ENCODE measurements around the gene HNRNPUL1. TPM values are rescaled to one million over a fixed set of nuclear protein-coding genes. Genes with fewer than 3 reads are reported as not detected.
A peak's percentile ranks its signal among the peaks of the same experiment; 100 is the strongest.
"Not testable (repeated sequence)": the region's sequence is repeated elsewhere in the genome, so short reads cannot be mapped to it uniquely, and the experiment has no call there.

The HNRNPUL1 gene
- total RNA-seq, 1 experiment from 2014 or later = 137 TPM

DNA sequence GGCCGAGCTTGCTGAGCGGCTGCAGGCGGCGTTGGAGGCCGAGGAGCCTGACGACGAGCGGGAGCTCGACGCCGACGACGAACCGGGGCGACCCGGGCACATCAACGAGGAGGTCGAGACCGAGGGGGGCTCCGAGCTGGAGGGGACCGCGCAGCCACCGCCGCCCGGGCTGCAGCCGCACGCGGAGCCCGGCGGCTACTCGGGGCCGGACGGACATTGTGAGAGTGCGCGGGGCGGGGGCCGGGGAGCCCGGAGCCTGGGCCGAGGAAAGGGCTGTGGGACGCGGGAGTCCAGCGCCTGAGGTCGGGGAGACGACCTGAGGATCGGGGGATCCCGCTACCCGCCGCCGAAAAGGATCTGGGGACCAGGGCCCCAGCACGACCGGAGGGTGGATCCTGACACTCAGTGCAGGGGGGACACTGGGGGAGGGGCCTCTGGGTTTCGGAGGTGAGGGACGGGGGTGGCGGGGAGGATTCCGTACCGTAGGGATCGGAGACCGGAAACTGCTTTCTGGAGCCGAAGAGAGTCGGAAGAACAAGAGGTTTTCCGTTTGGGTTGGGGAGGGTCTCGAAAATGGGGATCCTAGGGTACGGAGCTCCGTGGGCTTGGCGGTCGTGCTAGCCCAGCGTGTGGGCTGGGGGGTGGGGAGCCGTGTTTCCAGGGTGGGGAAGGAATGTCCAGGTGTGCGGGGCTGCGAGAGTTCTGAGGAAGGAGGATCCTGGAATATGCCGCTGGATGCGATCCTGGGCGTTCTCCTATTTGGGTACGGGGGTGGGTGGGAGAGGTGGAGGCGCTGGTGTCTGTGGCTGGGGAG, 616 bp downstream of the HNRNPUL1 start:
- no peak for DNase-seq (ENCODE audit: low read depth)
- in situ Hi-C loops (cut with HindIII; ENCODE audit: low pct_unique_long_range_greater_than_20kb, low sequenced_read_pairs) = no loop called here

DNA sequence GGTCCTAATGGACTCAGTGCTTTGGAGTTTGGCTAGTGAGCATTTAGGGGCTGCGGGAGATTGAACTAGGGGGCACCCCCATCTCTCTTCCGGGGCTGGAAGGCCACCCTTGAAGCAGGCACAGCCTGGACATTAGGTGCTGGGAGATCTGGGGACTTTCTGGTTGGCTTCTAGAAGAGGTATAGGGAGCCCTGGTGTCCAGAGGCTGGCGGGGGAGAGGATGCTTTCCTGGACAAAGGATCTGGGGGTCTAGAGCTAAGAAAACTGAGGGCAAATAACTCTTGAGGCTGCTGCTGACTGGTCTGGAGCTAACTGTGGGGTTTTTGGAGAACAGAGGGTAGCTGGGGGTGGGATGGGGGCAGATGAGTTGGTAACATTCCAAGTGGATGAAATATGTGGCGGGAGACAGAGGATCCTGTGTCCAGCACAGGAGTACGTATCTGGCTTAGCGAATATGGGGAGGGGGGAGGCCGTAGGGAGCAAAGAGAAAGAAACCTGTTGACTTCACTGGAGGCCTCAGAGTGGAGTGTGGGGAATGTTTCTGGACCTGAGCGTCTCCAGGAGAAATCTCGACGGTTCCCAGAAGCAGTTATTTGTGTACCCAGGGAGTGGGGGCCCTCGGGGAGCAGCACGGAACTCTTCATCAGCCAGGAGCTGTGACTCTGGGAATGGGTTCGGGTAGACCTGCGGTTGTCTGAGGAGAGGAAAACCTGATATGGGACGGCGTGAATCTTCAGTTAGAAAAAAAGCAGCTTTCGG, 1.4 kb downstream of the HNRNPUL1 start:
- DNase-seq (ENCODE audit: low read depth) = peak; percentile 19
- in situ Hi-C loops (cut with HindIII; ENCODE audit: low pct_unique_long_range_greater_than_20kb, low sequenced_read_pairs) = no loop called here

DNA sequence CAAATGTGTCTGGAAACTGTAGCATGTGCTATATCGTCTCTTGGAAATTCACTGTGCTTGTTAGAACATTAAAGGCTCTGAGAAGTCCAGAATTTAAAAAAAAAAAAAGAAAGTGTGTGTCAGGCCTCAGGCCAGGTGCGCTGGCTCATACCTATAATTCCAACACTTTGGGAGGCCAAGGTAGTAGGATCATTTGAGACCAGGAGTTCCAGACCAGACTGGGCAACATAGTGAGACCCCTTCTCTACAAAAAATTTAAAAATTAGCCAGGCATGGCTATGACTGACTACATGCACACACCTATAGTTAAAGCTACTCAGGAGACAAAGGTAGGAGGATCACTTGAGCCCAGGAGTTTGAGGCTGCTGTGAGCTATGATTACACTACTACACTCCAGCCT, 4.9 kb downstream of the HNRNPUL1 start:
- no peak for DNase-seq (ENCODE audit: low read depth)
- in situ Hi-C loops (cut with HindIII; ENCODE audit: low pct_unique_long_range_greater_than_20kb, low sequenced_read_pairs) = no loop called here

DNA sequence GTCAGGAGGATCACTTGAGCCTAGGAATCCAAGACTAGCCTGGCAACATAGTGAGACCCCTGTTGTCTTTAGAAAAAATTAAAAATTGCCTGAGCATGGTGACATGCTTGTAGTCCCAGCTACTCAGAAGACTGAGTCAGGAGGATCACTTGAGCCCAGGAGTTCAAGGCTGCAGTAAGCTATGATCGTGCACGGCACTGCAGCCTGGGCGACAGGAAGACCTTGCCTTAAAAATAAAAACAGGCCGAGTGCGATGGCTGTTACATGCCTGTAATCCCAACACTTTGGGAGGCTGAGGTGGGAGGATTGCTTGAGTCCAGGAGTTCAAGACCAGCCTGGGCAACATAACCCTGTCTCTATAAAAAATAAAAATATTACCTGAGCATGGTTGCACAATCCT, 5.4 kb downstream of the HNRNPUL1 start:
- DNase-seq (ENCODE audit: low read depth) = no peak
- in situ Hi-C loops (cut with HindIII; ENCODE audit: low pct_unique_long_range_greater_than_20kb, low sequenced_read_pairs) = no loop called here

DNA sequence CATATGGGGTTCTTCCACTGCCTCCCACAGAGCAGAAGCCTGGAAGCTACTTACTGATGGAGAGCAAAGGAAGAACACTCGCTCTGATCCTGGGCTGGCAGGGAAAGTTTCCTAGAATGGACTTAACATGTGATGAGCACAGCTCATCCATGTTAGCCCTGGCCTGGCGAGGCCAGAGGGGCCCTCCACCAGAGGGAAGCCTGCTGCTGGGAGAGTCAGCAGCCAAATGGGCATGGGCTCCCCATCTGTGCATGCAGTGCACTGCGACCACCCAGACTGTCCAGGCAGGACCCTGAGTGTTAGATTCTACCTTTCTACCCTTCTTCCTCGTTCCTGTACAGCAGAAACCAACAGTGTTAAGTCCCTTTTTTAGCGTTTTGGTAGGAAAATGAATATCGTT, 8.9 kb downstream of the HNRNPUL1 start:
- DNase-seq (ENCODE audit: low read depth) = no peak
- in situ Hi-C loops (cut with HindIII; ENCODE audit: low pct_unique_long_range_greater_than_20kb, low sequenced_read_pairs) = loop anchor here (10.0 kb wide), 1 partner anchor 98 kb away; no protein-coding TSS in a partner anchor

DNA sequence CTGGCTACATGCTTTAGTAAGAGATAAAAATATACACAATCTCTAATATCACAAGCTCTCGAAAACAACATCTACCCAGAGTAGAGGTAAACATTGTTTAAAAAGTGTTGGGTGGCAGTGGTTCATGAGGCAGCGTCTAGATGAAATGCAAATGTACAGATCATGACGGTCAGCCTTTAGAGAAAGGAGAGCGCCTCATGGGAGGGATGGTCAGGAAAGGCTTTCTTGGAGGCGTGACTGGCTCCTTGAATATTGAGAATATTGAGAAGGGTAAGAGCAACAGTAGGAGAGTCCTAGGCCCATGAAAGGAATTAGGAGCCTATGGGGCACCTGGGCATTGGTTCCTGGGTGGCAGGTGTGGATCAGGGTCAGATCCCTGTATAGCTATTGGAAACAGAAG, 10.6 kb downstream of the HNRNPUL1 start:
- DNase-seq (ENCODE audit: low read depth) = no peak
- in situ Hi-C loops (cut with HindIII; ENCODE audit: low pct_unique_long_range_greater_than_20kb, low sequenced_read_pairs) = loop anchor here (10.0 kb wide), 1 partner anchor 100 kb away; no protein-coding TSS in a partner anchor

DNA sequence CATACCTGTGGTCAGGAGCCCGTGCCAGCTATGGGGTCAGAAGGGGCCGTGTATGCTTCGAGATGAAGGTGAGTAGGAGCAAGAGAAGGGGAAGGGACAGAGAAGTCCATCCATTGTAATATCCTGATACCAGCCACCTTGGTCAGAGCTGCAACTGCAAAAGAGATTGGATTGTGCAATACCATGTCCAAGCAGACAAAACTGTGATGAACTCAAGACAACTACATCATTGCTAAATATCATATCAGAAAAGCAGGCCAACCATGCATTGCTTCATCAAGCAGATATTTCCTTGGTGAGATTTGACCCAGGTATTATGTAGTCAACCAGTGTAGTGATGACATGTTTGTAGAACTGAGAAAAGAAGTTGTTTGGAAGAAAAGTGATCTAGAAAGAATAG, 12.1 kb downstream of the HNRNPUL1 start:
- DNase-seq (ENCODE audit: low read depth) = no peak
- in situ Hi-C loops (cut with HindIII; ENCODE audit: low pct_unique_long_range_greater_than_20kb, low sequenced_read_pairs) = loop anchor here (10.0 kb wide), 1 partner anchor 101 kb away; no protein-coding TSS in a partner anchor

DNA sequence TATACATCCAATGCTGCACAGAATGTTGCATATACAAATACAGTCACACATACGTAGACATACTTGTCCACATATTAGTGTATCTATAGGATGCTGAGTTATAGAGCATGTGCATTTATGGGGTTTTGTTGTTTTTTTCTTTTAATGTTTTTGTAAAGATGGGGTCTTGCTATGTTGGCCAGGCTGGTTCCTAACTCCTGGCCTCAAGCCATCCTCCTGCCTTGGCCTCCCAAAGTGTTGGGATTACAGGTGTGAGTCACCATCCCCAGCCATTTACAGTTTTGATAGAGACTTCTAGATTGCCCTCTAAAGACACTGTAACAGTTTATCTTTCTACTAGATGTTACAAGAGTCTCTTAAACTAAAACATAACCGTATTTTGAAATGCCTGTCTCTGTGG, 14.3 kb downstream of the HNRNPUL1 start:
- DNase-seq (ENCODE audit: low read depth) = no peak
- in situ Hi-C loops (cut with HindIII; ENCODE audit: low pct_unique_long_range_greater_than_20kb, low sequenced_read_pairs) = loop anchor here (10.0 kb wide), 1 partner anchor 104 kb away; no protein-coding TSS in a partner anchor

DNA sequence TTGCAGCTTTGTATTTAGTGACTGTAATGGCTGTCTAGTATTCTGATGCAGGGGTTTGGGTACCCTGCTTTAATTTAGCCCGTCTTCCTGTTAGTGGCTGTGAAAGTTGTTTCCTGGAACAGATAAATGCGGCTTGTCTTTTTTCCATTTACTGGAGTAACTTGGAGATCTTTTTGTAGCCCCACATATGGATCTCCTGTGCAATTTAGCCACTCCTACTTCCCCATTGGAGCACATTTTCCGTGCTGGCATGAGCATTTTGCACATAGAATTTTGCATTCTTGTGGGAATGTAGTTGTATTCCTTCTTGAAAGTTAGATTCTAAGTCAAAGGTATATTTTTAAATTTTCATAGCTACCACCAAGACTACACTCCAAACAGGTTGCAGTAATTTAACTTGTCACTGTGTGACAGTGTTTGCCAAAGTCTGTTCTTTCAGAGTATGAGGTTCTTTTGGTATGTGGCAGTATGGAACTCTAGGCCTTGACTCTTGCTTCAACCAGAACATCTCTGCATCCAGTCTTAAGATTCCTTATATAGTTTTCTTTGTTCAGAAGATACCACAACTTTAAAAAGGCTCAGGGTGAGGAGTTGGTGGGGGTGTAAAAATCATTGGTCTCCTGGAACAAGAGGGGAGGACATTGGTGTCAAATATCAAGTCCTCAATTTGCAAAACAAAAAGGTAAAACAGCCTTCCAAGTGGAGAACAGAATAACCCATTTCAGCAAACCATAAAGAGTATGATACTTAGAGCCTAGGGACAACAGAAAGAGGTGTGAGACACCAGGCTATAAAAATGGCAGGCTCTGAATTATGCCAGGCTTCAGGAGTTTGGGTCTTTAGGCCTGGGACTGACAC, 24.7 kb downstream of the HNRNPUL1 start:
- in situ Hi-C loops (cut with HindIII; ENCODE audit: low pct_unique_long_range_greater_than_20kb, low sequenced_read_pairs) = no loop called here
- no peak for DNase-seq (ENCODE audit: low read depth)

DNA sequence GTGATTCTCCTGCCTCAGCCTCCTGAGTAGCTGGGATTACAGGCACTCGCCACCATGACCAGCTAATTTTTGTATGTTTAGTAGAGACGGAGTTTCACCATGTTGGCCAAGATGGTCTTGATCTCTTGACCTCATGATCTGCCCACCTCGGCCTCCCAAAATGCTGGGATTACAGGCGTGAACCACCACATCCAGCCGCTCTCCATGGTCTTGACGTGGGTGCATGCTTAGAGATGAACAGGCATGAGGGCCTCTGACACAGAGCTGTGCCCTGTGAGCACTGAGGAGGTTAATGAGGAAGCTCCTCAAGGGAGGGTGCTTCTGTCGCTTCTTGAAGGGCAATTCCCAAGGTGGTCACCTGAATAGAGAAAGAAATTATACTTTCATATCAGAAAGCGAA, 25.6 kb downstream of the HNRNPUL1 start:
- in situ Hi-C loops (cut with HindIII; ENCODE audit: low pct_unique_long_range_greater_than_20kb, low sequenced_read_pairs); DNase-seq (ENCODE audit: low read depth): not testable (repeated sequence)

DNA sequence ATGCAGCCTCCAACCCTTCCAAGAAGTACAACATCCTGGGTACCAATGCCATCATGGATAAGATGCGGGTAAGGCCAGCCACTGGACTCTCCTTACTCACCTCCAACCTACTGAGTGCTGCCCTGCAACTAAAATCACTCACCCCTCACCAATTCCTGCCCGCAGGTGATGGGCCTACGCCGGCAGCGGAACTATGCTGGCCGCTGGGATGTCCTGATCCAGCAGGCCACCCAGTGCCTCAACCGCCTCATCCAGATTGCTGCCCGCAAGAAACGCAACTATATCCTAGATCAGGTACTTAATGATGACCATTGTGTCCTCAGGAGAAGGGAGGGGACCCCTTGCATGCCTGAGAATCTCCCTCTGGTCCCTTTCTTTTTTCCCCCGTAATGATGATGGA, 30.2 kb downstream of the HNRNPUL1 start:
- in situ Hi-C loops (cut with HindIII; ENCODE audit: low pct_unique_long_range_greater_than_20kb, low sequenced_read_pairs) = no loop called here
- DNase-seq (ENCODE audit: low read depth) = no peak

DNA sequence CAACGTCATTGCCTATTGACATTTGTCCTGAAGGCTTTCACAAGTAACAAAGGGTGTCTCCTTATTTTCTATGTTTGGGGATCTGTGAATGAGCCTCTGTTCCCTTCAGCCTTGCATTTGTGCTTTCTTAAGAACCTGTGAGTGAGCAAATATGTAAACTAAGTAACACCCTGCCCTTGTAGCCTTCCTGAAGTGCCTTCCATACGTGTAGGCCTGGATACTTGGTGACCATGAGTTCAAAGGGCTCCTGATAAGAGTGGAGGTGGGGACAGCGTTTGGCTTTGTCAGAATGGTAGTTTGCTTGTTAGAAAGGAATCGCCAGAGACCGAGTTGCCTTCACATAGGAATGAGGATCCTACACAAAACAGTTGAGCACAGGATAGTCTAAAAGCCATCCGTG, 31.3 kb downstream of the HNRNPUL1 start:
- in situ Hi-C loops (cut with HindIII; ENCODE audit: low pct_unique_long_range_greater_than_20kb, low sequenced_read_pairs) = no loop called here
- no peak for DNase-seq (ENCODE audit: low read depth)

DNA sequence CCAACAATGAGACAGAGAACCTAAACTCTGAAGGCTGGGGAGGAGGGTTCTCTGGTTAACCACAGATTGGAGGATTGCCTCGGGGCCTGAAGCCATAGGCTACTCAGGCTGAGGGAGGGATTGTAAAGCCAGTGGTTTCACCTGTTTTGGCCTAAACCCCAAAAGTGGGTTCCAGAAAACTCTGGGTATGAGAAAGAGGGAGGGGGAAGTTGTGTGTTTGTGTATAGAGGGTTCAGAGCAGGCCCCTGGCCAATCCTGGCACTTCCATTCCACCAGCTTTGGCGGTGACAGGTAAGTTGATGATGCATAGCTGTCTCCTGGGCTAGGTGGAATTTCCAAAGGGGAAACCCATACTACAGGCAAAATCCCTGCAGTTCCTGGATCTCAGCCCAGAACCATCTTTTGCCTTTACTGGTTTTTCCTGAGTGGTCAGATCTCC, 32.3 kb downstream of the HNRNPUL1 start:
- in situ Hi-C loops (cut with HindIII; ENCODE audit: low pct_unique_long_range_greater_than_20kb, low sequenced_read_pairs) = no loop called here

DNA sequence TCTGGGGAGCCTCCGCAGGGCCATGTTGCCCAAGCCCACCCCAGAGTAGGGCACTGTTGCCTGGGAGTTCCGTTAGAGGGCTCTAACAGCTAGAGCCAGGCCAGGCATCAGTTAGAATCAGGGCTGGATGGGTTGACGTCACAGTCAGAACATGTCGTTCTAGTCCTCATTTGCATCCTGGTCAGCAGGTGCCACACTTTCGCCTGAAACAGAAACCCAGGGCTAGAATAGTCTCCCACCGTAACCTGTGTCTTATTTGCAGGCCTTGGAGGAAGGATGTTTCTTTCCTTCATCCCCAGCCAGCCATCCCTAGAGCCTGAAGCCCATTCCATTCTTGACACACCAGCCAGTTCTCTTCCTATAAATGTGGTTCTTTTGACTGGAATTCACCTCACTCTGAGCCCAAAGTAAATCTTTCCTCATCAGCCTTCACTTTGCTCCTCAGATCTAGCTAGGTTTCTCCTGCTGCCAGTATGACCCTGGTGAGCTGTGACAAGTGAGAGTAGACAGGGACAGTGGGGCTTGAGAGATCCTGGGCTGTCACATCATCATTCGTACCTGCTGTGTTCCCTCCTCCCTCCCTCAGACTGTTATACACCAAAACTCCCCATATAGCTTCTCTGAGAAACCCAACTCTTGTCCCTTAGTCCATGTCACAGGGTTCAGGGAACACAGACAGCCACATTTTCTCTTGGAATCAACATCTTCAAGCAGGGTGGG, 33.6 kb downstream of the HNRNPUL1 start:
- no peak for DNase-seq (ENCODE audit: low read depth)

More for the DNA sequence above, 32.3 kb downstream of the HNRNPUL1 start:
- no peak for DNase-seq (ENCODE audit: low read depth)

DNA sequence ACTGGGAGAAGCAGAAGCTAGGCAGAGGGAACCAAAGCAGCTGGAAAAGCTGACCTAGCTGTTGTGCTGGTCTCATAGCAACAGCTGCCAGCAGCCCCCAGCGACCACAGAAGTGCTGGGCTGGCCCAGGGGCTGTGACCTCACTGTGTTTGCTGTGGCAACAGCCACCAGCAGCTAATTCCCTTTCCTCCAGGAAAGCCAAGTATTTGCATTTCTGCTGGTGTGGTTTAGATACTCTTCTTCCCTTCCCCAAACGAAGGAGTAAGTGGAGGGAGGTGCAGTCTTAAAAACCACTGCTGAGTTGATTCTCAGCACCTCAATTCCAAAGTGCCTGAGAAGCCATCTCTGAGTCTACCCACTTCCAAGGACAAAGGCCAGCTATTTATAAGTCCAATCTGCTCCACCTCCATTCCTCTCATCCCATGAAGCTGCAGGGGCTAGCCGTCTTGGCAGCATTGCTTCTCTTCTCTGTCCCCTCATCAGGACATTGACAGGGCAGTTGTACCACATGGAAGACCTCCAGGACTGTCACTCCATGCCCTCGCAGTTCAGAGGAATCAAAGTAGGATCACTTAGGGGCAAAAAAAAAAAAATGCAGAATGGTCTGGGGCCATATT, 34.3 kb downstream of the HNRNPUL1 start:
- in situ Hi-C loops (cut with HindIII; ENCODE audit: low pct_unique_long_range_greater_than_20kb, low sequenced_read_pairs) = no loop called here
- peak; percentile 44 for DNase-seq (ENCODE audit: low read depth)

More for the DNA sequence above, 33.6 kb downstream of the HNRNPUL1 start:
- in situ Hi-C loops (cut with HindIII; ENCODE audit: low pct_unique_long_range_greater_than_20kb, low sequenced_read_pairs) = no loop called here

DNA sequence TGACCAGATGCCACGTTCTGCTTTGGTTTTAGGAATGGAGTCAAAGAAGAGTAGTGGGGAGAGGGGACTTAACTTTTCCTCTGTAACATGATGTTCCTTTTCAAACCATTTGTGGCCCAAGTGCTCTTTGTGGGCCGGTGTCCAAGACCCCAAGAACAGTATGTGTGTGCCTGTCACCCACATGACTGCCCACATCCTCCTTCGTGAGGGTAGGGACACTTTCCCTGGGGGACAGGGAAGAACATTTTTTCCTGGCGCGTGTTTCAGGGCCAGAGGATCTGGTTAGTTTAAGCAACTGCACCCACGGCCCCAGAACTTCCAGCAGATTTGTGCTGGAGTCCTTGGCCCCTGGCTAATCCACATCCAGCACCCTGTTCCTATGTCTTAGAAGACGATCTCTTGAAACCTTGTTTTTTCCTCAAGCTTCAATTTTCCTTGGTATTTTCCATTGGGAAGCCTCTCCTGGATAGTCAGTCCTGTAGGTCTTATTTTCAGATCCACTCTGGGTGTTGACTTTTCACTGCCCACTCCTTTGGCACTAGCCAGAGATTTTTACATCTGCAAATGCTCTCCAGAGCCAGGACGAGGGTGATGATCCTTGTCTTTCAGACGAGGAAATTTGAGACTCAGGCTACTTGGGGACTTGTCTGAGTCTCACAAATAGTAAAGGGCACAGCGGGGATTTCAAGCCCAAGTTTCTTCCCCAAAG, 35.0 kb downstream of the HNRNPUL1 start:
- in situ Hi-C loops (cut with HindIII; ENCODE audit: low pct_unique_long_range_greater_than_20kb, low sequenced_read_pairs) = no loop called here
- DNase-seq (ENCODE audit: low read depth) = no peak

DNA sequence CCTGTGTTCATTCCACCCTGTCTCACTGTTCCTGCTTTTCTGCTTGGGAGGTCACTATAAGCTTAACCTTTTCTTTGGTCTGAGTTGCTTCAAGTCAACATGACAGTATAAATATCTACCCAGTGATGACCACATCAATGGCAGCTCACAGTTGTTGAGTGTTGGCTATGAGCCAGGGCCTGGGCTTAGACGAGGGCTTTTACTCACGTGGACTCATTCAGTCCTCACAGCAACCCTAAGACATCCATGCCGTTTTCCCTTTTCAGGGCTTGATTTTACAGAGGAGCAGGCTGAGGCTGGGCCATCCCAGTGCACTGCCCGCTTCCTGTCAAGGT, 35.5 kb downstream of the HNRNPUL1 start:
- in situ Hi-C loops (cut with HindIII; ENCODE audit: low pct_unique_long_range_greater_than_20kb, low sequenced_read_pairs) = no loop called here
- no peak for DNase-seq (ENCODE audit: low read depth)
